SH-SY5Y (cell line): ENCODE results near the gene PRRG2.

Experiments used
- GATA2 ChIP-seq: IDR thresholded peaks from 2 replicates; pipeline ENCODE4 v1.6.1; 2011; ENCODE audit warnings: mild to moderate bottlenecking, low read depth, low read length
- GATA3 ChIP-seq: IDR thresholded peaks from 2 replicates; pipeline ENCODE4 v1.6.1; 2011; ENCODE audit warnings: low read depth, mild to moderate bottlenecking, low read length, moderate library complexity

The PRRG2 gene

DNA sequence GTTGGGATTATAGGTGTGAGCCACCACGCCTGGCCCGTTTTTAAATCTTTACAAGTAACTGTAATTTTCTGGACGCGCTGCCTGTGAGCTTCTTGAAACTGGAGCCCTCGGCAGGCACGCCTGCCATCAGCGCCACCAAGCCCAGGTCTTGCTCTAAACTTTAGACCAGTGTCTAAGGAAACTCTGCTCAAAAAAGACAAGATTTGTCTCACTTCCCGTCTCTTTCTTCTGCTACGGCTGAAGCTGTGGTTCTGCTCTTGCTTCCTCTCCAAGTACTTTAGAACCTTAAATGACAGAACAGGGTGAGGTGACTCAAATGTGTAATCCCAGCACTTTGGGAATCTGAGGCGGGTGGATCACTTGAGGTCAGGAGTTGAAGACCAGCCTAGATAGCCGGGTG lies 28.4 kb upstream of the PRRG2 start:
- no peak for TF ChIP-seq GATA2
- no peak for TF ChIP-seq GATA3

DNA sequence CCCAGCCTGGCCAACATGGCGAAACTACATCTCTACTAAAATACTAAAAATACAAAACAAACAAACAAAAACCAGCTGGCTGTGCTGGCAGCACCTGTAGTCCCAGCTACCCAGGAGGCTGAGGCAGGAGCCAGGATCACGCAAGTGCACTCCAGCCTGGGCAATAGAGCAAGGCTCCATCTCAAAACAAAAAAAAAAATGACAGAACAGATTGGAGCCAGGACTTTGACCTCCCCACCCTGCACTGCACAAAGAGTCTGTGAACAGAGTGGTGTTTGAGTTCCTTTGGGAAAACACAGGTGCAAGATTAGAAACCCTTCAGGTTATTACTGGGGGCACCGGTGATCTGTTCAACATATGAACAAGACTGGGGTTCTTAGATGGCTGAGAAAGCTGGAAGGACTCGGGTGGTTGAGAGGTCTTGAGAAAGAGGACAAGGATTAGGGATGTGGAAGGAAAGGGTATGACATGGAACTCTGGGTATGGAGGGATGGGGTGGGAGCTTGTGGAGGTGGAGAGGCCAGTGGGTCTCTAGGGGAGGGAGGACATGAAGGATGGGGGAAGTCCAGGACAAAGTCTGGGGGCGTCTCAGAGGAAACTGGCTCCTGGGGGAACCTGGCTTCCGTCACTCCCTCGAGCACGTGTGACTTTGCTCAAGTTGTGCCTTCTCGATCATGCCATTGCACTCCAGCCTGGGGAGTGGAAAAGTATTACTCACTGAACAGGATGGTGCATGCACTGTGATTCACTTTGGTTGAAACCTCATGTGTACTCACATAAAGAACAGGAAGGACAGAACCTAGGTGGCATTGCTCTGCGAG lies 27.5 kb upstream of the PRRG2 start:
- TF ChIP-seq GATA2 (no peak), GATA3 (no peak)

DNA sequence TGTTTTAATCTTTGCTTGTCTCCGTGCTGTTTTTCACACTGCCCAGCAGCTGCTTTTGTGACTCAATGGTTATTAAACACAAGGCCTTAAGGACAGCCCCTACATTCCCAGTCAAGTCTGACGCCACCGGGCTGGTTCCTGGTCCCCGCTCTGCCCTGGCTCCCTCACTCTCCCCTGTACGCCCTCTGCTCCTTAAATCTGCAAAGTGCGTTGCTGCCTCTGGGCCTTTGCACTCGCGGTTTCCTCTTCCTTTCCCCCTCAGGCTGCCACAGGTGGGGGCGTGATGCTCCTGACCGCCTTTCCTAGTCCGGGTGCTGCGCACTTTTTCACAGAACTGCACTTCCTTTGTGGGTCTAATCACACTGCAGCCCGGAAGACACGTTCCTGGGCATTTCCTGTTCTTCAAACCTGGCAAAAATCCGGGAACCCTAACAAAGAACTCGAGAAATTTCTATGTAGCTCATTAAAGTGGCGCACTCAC lies 26.4 kb upstream of the PRRG2 start:
- no peak for TF ChIP-seq GATA3
- no peak for TF ChIP-seq GATA2

DNA sequence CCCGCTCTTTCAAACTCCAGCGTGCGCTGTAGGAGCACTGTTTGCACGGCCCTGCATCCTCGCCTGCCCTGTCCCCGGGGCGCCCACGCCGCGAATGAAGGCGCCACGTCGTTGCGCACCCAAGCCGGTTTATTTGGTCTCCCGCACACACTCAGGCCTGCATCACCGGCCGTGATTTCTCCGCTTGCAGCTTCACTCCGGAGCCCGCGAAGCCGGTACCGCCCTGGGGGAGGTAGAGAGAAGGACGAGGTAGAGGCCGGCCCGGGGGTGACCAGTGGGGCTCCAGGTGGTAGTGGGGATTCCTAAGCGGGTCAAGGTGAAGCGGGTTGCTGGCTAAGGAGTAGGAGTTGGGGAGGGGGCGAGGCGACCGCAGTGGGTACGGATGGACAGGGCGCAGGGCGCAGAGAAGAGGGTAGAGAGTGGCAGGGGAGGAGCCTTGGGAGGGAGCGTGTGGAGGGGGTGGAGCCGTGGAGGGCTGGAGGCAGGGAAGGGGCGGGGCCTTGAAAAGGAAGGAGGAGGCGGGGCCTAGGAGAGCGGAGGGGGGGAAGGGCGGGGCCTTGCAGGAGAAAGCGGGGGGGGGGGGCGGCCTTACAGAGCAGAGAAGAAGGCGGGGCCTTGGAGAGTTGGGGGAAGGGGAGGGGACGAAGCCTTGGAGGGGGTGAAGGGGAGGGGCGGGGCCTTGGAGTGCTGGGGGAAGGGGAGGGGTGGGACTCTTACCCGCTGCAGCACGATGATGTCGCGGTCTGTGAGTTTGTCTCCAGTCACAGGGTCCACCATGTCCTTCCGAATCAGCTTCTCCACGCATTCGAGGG lies 25.3 kb upstream of the PRRG2 start:
- TF ChIP-seq GATA3: no peak
- TF ChIP-seq GATA2: no peak

DNA sequence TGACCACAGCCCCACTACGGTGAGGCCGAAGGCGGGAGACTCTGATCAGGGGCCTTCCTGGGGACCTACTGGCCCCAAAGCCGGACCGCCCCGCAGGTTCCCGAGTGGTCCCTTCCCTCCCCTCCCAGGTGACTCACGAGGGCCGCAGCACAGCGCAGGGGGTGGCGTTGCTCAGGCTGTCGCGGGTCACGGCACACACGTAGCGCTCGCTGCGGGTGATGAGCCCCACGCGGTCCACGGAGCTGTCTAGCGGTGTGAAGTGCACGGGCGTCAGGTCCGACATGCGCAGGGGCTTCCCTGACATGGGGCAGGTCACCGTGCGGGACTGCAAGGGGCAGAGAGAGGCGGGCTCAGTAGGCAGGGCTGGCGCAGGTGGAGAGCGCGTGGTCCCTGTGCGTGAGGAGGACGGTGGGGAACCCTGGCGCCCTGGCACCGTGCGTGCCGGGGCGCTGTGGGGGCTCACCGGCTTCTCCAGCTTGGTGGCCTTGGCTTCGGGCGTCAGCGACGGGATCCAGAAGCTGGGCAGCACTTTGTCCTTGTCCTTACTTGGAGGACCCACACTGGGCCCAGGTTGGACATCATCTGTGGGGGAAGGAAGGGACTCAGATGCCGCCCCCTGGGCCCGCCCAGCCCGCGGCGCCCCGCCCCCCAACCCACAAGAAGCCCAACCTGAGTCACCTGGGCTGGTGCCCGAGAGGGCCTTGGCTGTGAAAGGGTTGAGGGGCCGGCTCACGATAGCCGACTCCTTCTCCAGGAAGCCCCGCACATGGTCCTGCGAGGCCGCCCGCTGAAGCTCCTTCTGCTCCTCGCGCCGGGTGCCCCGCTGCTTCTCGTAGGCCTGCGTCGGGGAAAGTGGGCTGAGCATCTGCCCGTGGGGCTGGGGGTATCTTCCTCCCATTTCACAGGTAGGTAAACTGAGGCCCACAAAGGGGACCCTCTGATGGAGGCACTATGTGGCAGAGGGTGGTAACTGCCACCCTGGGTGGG lies 24.4 kb upstream of the PRRG2 start:
- no peak for TF ChIP-seq GATA3
- TF ChIP-seq GATA2: no peak

DNA sequence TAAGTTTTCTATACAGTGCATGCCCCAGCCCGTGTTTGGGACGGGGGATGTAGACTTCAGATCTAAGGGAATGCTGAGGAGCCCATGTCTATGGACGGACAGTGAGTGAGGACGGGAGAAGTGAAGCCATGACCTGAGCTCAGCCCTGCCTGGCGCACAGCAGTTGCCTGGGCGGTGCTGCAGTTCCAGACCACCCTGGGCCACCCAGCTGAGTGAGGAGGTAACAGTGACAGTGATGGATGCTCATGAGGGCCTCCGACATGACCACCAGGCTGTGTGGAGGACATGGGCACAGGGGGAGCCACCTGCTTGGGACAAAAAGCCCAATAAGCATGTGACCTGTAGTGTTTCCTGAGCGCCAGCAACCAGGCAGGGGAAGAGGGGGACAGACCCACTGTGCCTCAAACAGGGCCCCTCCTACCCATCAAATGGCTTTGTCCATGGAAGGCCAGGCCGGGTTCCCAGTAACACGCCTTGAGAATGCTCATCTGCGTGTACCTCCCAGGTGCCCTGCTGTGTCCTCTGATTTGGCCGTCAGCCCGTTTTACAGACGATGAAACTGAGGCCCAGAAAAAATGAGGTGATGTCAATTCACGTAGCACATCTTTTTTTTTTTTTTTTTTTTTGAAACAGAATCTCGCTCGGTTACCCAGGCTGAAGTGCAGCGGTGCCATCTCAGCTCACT lies 23.3 kb upstream of the PRRG2 start:
- TF ChIP-seq GATA3 (no peak), GATA2 (no peak)

DNA sequence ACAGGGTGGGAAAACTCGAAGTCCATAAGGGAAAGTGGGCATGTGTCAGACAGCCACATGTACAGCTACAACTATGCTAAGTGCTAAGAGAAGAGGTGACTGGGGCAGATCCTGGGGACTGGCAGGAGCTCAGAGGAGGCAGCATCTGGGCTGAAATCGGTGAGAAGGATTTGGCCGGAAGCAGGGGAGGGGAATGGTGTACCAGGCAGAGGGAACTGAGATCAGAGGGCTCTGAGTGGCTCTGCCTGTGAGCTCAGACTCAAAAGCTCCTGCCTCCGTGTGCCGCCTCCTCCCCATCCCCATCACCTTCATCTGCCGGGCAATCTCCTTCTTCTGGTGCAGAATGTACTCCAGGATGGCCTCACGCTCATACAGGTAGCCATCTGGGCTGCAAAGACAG lies 22.5 kb upstream of the PRRG2 start:
- TF ChIP-seq GATA2: no peak
- no peak for TF ChIP-seq GATA3

DNA sequence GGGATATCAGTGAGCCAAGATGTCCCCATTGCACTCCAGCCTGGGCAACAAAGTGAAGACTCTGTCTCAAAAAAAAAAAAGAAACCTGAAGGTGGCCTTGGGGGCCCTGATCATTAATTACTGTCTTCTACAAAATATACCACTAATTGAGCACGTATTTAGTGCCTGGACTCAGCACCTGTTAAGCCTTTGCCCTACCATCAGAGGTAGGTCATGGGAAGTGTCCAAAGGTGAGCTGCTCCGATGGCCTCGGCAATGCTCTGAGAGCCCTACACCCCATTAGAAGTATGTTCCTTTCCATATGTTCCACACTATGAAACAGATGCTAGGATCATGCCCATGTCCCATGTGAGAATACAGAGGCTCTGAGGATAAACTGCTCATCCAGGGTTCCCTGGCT lies 21.7 kb upstream of the PRRG2 start:
- TF ChIP-seq GATA3: no peak

DNA sequence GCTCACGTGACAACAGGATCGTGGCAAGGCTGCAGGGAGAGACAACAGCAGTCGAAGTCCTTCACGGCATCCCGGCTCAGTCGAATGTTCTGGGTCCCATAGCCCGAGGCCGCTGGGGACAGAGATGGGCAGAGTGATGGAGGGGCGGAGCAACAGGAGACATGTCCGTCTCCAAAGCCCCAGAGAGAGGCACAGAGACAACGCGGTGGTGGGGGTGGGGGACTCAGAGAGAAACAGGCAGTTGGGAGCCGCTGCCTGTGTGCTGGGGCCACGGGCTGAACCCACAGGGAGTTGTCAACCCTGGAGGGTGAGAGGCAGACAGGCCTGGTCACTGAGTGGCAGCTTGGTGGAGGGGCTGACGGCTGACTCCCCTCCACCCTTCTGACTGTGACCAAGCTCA lies 21.2 kb upstream of the PRRG2 start:
- TF ChIP-seq GATA2 (no peak), GATA3 (no peak)

DNA sequence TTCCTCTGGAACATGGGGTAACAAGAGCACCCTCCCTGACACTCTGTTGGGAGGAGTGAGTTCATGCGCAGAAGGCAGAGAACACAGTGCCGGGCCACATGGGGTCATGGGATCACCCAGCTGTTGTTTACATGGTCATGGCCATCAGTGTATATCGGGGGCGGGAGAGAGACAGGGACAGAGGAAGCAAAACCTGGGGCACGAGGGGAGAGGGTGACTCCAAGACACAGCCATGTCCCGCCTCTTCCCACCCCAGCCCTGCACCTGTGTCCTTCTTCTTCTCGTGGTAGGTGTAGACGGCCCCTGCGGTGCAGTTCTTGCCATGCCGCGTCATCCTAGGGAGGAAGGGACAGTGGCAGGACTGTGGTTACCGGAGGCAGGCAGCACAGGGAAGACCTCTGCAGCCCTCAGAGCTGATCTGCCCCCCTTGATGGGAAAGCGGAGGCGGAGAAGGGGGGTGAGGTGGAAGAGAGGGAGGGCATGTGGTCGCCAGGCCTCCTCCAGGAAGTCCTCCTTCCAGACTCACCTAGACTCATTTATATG lies 20.7 kb upstream of the PRRG2 start:
- no peak for TF ChIP-seq GATA3
- TF ChIP-seq GATA2: no peak

DNA sequence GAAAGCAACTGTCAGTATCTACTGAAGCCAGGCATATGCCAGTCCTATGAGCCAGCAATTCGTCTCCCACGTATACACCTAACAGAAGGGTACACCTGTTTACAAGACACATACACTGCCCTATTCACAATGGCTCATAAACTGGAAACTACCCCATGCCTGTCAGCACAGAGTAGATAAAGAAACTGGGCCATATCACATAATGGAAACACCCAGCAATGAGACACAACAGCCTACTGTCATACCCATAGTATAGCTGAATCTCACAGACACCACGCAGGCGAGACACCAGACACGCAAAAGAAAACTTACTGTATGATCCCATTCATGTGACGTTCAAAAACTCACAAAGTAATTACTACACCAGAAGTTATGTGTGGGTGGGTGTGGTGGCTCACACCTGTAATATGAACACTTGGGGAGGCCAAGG lies 16.5 kb upstream of the PRRG2 start:
- TF ChIP-seq GATA2 (no peak), GATA3 (no peak)

DNA sequence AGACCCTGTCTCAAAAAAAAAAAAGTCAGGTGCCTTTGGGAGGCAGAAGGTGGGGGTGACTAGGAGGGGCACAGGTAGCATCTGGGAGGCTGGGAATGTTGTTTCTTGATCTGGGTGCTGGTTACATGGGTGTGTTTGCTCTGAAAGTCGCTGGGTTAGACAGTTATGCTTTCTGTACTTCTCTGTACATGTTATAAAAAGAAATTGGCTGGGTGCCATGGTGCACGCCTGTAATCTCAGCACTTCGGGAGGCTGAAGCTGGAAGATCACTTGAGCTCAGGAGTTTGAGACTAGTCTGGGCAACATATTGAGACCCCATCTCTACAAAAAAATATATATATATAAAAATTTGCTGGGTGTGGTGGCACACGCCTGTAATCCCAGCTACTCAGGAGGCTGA lies 15.9 kb upstream of the PRRG2 start:
- TF ChIP-seq GATA3 (no peak), GATA2 (no peak)

DNA sequence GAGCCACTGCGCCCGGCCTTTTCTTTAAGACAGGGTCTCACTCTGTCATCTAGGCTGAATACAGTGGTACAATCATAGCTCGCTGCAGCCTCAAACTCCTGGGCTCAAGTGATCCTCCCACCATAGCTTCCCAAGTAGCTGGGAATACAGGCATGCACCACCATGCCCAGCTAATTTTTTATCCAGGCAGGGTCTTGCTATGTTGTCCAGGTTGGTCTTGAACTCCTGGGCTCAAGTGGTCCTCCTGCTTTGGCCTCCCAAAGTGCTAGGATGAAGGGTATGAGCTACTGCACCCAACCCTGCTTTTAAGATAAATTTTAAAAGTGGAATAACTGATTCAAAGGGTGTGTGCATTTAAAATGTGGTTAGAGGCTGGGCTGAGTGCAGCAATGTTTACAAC lies 14.8 kb upstream of the PRRG2 start:
- TF ChIP-seq GATA2 (no peak), GATA3 (no peak)
